Stimulated activated CD8-positive, alpha-beta memory T cell treated with anti-CD3 and anti-CD28 coated beads, Interleukin-2, amount 100 ng/mL, for 1 hour (primary cell): ENCODE data around the gene RSPH3.
"Not testable (repeated sequence)": the region's sequence is repeated elsewhere in the genome, so short reads cannot be mapped to it uniquely, and the experiment has no call there.

Experiments used
- DNase-seq, 2 donors: peaks; one replicate each; pipeline ENCODE4 v3.0.0-alpha.2; 2020; ENCODE audit warnings: low read depth in 2 of 2

Gene RSPH3

GRCh38 chr6:159025224-159025623 lies 25.2 kb upstream of the RSPH3 start:
- not testable (repeated sequence) for DNase-seq

DNA sequence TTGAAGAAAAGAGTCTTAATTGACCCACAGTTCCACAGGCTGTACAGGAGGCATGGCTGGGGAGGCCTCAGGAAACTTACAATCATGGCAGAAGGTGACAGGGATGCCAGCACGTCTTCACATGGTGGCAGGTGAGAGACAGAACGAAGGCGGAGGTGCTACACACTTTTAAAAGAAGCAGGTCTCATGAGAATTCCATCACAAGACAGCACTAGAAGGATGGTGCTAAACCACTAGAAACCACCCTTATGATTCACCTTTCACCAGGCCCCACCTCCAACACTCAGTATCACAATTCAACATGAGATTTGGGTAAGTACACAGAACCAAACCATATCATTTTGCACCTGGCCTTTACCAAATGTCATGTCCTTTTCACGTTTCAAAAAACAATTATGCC lies 23.9 kb upstream of the RSPH3 start:
- DNase-seq, result no peak

GRCh38 chr6:159020011-159020410 lies 20.0 kb upstream of the RSPH3 start:
- DNase-seq, result no peak

- DNase-seq, result no peak
Observed at GRCh38 chr6:159017757-159018559, 18.0 kb upstream of the RSPH3 start.

DNA sequence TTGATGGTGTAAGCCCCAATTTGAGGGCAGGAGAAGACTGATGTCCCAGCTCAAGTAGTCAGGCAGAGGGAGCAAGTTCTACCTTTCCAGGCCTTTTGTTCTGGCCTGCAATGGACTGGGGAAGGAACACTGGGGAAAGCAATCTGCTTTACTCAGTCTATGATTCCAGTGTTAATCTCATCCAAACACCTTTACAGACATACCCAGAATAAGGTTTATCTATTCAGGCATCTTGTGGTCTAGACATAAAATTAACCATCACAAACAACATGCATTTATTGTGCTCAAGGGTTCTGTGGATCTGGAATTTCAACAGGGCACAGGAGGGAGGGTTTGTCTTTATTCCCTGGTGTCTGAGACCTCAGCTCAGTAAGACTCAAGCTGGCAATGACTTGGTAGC lies 14.4 kb upstream of the RSPH3 start:
- no peak for DNase-seq

GRCh38 chr6:159013229-159013628 lies 13.2 kb upstream of the RSPH3 start:
- DNase-seq, result no peak

DNA sequence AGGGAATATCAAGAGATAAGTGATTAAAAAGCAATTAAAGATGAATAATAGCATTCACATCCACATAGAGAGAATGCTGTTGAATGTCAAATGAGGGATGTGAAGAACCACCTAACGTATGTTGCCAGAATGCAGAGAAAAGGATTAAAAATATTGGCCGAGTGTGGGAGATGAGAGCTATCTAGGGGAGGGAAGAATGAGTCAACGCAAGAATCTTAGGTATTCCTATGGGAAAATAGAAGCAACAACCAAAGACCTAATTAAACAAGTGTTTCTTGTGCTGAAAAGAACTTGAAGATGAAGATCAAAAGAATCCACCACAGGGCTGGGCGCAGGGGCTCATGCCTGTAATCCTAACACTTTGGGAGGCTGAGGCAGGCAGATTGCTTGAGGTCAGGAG lies 12.2 kb upstream of the RSPH3 start:
- no peak for DNase-seq

- not testable (repeated sequence) for DNase-seq
Observed at GRCh38 chr6:159010037-159010612, 10.1 kb upstream of the RSPH3 start.

DNA sequence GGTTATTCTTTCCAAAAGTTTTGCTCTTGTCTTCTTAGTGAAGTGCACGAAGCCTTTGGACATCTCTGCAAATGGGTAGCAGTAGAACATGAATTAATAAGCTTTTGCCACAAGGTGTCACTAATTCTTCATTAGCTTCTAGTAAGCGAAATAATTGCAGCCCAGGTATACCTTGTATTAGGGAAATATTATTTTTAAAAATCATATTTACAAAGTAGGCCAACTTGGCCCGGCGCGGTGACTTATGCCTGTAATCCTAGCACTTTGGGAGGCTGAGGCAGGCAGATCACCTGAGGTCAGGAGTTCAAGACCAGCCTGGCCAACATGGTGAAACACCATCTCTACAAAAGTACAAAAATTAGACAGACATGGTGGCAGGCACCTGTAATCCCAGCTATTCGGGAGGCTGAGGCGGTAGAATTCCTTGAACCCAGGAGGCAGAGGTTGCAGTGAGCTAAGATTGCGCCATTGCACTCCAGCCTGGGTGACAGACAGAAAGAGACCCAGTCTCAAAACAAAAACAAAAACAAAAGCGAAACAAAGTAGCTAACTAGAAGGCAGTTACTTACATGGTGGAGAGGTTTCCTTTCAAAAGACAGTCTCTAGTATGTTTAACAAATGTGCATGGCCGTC lies 8.8 kb upstream of the RSPH3 start:
- no peak for DNase-seq

DNA sequence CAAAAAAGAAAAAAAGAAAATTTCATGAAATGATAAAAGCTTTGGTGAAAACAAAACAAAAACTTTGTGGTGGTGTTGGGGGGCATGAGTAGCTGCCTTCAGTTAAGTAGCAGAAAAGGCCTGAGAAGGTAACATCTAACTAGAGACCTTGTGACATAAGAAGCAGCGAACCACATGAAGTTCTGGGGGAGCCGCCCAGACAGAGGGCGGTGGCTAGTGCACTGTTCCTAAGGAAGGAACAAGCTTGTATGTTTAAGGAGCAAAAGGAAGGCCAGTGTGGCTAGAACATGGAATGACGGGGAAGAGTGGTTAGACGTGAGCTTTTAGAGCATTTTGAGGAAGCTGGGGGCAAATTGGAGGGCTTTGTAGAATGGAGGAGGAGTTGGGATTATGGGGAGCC lies 7.5 kb upstream of the RSPH3 start:
- no peak for DNase-seq

DNA sequence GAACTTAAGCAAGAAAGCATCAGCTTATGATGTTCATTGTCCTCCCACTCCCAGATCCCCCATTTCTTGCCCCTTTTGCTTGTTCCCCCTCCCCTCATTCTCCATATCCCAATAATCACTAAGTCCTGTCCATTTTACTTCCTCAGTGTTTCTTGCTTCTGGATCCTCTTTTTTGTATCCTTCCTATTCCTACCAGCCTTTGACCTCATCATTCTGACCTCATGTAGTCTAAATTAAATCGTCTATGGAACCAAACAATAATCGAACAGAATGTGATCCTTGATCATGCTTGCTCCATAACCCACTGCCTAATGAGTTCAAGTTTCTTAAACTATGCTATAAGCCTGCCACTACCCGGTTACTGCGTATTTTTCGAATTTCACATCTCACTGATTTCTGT lies 5.4 kb upstream of the RSPH3 start:
- no peak for DNase-seq

DNA sequence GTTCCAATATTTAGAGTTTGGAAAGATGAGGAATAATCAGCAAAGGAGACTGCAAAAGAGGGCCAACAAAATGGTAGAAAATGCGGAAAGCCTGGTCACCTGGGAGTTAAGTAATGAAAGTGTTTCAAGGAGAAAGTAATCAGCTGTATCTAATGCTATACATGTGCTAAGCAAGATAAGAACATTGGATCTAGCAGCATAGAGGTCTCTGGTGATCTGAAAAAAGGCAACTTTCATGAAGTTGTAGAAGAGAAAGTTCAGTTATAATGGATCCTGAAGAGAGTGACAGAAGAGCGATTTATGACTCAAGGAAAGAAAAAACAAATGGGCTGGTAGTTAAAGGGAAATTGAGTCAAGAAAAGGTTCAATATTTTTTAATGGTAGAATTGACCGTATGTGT lies 4.6 kb upstream of the RSPH3 start:
- no peak for DNase-seq

- no peak for DNase-seq
Observed at GRCh38 chr6:159002432-159003155, 2.6 kb upstream of the RSPH3 start.

- DNase-seq, result no peak
Observed at GRCh38 chr6:158999154-158999665, 792 bp downstream of the RSPH3 start.

DNA sequence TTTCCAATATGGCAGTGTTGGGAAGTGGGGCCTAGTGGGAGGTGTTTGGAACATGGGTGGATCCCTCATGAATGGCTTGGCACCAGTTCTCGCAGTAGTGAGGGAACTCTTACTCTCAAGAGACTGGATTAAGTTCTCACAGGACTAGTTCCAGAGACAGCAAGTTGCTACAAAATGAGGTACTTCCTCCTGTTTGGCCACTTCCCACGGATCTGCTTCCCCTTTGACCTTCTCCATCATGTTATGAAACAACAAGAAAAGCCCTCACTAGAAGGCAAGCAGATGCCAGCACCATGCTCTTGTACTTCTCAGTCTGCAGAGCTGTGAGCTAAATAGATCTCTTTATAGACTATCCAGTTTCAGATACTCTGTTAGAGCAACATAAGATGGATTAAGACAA lies 3.1 kb downstream of the RSPH3 start:
- no peak for DNase-seq

DNA sequence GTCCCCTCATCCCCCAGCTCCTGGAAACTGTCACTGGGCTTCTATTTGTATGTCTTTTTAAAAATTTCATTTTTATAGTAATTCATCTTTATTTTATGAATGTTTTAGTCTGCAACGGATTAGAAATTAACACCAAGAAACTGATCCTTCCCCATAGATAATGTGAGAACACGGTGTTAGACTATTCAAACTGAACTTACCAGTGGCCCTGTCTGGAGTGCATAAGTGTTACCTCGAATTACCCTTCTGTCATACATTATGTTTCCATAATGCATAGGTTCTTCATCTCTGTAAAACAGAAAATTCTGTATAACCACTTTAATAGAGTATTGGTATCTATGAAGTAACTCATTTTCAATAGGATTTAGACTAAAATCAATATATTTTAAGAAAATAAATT lies 6.4 kb downstream of the RSPH3 start:
- DNase-seq, result no peak

DNA sequence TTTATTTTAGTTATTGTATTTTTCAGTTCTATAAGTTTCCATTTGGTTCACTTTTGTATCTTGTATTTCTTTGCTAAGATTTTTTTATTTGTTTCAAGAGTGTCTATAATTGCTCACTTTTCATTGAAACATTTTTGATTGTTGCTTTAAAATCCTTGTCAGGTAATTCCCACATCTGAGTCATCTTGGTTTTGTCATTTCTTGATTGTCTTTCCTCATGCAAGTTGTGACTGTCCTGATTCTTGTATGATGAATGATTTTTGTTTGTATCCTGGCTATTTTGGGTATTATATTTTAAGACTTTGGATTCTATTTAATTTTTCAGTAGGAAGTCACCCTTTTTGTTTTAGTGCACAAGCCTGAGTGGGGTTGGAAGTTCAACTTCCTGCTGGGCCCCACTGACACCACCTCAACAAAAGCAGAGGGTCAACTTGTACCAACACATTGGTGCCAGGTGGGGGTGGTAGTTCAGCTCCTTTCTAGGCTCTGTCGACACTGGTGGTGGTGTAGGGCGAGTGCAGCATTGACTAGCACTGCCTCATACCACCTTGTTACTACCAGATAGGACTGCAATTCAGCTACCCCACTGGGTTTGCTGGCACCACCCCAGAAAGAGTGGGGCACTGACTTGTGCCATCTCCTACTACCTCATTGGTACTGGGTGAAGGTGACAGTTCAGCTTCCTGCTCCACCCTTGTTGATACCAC lies 8.8 kb downstream of the RSPH3 start:
- DNase-seq, result no peak

DNA sequence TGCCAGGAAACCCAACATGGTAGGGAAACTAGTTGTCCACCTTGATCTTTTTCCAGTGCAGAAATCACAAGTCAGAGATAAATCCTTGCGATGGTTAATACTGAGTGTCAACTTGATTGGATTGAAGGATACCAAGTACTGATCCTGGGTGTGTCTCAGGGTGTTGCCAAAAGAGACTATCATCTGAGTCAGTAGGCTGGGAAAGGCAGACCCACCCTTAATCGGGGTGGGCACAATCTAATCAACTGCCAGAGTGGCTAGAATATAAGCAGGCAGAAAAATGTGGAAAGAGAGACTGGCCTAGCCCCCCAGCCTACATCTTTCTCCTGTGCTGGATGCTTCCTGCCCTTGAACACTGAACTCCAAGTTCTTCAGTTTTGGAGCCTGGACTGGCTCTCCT lies 10.3 kb downstream of the RSPH3 start:
- not testable (repeated sequence) for DNase-seq

DNA sequence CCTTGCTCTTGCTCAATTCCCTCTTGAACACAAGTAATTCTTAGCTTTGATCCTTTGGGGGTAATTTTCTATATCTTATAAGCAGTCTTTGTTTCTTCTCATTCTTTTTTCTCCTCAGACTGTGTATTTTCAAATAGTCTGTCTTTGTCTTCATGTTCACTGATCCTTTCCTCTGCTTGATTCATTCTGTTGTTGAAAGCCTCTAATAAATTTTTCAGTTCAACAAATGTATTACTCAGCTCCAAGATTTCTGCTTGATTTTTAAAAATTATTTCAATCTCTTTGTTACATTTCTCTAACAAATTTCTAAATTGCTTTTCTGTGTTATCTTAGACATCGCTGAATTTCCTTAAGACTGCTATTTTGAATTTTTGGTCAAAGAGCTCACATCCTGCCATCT lies 11.5 kb downstream of the RSPH3 start:
- no peak for DNase-seq

- DNase-seq, result no peak
Observed at GRCh38 chr6:158987657-158988056, 12.3 kb downstream of the RSPH3 start.

- DNase-seq, result no peak
Observed at GRCh38 chr6:158978757-158979156, 21.2 kb downstream of the RSPH3 start.

DNA sequence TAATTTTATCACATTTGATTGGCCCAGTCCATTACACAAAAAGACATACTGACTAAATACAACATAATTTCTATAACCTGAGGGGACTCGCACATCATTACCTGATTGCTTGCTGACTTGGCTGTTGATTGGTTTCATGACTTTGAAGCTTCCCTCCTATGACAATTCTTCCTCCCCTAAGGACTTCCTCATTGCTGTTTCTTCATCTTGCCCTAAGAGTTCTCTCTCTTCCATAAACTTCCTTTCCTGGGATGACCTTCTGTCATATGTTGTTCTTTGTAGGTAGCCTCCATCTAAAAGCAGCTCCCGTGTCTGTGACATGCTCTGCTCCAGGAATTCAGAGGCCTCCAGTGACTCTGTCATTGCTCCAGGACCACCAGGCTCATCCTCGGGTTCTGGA lies 22.6 kb downstream of the RSPH3 start:
- DNase-seq, result no peak
